DLD1 (cell line): Measurements from ENCODE around the gene SNPH.
"Not testable (repeated sequence)": the region's sequence is repeated elsewhere in the genome, so short reads cannot be mapped to it uniquely, and the experiment has no call there.

ENCODE experiments used
- in situ Hi-C: cut with HindIII; loops from 2 replicates; pipeline ENCODE4 v1.10.0; 2017; ENCODE audit warnings: low sequenced_read_pairs

Gene SNPH

GRCh38 chr20:1333462-1334369 is 67.6 kb downstream of the SNPH start:
- in situ Hi-C loops: no loop called here

- in situ Hi-C loops: no loop called here
Measured at GRCh38 chr20:1334370-1334731, 68.3 kb downstream of the SNPH start.

- in situ Hi-C loops: no loop called here
Measured at GRCh38 chr20:1334761-1335160, 68.7 kb downstream of the SNPH start.

- in situ Hi-C loops: no loop called here
Measured at GRCh38 chr20:1335961-1336698, 70.0 kb downstream of the SNPH start.

- in situ Hi-C loops: no loop called here
Measured at GRCh38 chr20:1336699-1337367, 70.7 kb downstream of the SNPH start.

GRCh38 chr20:1337441-1337840 is 71.3 kb downstream of the SNPH start:
- in situ Hi-C loops: no loop called here

DNA sequence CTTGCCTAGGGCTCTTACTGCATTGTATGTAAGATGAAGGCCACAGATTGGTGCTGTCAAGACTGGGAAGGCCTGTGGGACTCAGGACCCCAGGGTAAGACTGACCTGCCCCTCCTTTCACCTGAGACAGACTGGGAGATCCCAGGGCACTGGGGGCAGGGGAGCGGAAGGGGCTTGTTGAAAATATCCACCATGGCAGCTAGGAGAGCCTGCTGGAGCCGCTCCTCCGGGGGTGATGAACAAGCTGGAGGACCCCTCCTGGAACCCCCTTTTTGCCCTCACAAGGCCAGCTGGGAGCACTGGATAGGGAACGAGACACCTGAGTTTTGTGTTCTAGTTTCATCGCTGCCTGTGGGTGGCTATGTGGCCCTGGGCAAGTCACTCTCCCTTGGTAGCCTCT is 72.0 kb downstream of the SNPH start:
- in situ Hi-C loops: no loop called here

DNA sequence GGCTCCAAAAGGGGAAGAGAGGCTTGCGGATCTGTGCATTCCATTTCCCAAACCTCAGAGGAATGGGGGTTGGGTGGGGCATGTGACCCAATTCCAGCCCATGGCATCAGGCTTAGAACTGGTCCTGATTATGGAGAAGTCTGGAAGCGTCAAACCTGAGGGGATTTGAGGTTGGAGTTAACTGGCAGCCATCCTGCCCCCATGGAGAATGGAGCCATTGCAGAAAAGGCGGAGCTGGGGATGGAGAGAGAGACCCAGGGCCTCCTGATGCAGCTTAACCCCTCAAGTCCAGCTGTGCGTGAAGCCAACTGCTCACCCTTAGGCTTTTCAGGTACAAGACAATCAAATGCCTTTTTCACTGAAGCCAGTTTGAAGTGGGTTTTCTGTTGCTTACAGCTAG is 72.7 kb downstream of the SNPH start:
- in situ Hi-C loops: no loop called here

GRCh38 chr20:1341561-1342265 is 75.6 kb downstream of the SNPH start:
- in situ Hi-C loops: no loop called here

GRCh38 chr20:1343446-1344124 is 77.5 kb downstream of the SNPH start:
- in situ Hi-C loops: not testable (repeated sequence)

GRCh38 chr20:1345030-1345755 is 79.1 kb downstream of the SNPH start:
- in situ Hi-C loops: no loop called here

GRCh38 chr20:1345756-1346093 is 79.6 kb downstream of the SNPH start:
- in situ Hi-C loops: no loop called here

DNA sequence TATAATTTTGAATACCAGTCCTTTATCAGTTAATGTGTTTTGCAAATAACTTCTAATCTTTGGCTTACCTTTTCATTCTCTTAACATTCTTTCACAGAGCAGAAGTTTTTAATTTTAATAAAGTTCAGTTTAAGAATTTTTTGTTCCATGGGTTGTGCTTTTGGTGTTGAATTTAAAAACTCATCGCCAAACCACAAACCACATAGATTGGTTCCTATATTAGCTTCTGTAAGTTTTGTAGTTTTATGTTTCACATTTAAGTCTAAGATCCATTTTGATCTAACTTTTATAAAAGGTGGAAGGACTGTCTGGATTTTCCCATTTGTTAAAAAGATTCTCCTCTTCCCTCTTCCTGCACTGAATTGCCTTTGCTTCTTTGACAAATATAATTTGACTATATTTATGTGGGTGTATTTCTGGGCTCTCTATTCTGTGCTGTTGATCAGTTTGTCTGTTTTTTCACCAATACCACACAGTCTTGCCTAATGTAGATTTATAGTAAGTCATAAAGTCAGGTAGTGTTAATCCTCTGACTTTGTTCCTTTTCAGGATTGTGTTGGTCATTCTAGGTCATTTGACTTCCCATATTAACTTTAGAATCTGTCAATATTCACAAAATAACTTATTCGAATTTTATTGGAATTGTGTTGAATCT is 80.3 kb downstream of the SNPH start:
- in situ Hi-C loops: no loop called here

DNA sequence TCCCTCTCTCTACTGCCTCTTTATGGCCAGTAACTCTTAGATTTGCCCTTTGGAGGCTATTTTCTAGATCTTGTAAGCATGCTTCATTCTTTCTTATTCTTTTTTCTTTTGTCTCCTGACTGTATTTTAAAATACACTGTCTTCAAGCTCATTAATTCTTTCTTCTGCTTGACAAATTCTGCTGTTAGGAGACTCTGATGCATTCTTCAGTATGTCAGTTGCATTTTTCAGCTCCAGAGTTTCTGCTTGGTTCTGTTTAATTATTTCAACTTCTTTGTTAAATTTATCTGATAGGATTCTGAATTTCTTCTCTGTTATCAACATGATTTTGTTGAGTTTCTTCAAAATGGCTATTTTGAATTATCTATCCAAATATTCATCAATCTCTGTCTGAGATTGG is 87.9 kb downstream of the SNPH start:
- in situ Hi-C loops: no loop called here

- in situ Hi-C loops: no loop called here
Measured at GRCh38 chr20:1357921-1358671, 92.0 kb downstream of the SNPH start.
